ENCODE results near the gene MMD.
"Not testable (repeated sequence)": the region's sequence is repeated elsewhere in the genome, so short reads cannot be mapped to it uniquely, and the experiment has no call there.

The MMD gene

GRCh38 chr17:55451203-55451641, 29.6 kb upstream of the MMD start:
- H3K4me3 ChIP-seq (ENCODE audit: low read length), result no peak overlapping the region
- no peak for DNase-seq (ENCODE audit: low read depth)
- TF ChIP-seq CTCF (IDR thresholded peaks at IDR 0.05; ENCODE audit: insufficient read depth, low read depth, low read length, missing control alignments), result no peak

- TF ChIP-seq CTCF (IDR thresholded peaks at IDR 0.05; ENCODE audit: insufficient read depth, low read depth, low read length, missing control alignments), result no peak
- no peak for DNase-seq (ENCODE audit: low read depth)
- no peak overlapping the region for H3K4me3 ChIP-seq (ENCODE audit: low read length)
Observed at GRCh38 chr17:55450232-55450825, 28.7 kb upstream of the MMD start.

GRCh38 chr17:55448681-55449080, 27.0 kb upstream of the MMD start:
- no peak overlapping the region for H3K4me3 ChIP-seq (ENCODE audit: low read length)
- no peak for TF ChIP-seq CTCF (IDR thresholded peaks at IDR 0.05; ENCODE audit: insufficient read depth, low read depth, low read length, missing control alignments)
- no peak for DNase-seq (ENCODE audit: low read depth)

GRCh38 chr17:55446581-55447205, 25.1 kb upstream of the MMD start:
- no peak for TF ChIP-seq CTCF (IDR thresholded peaks at IDR 0.05; ENCODE audit: insufficient read depth, low read depth, low read length, missing control alignments)
- no peak for DNase-seq (ENCODE audit: low read depth)
- H3K4me3 ChIP-seq (ENCODE audit: low read length), result no peak overlapping the region

- DNase-seq (ENCODE audit: low read depth); H3K4me3 ChIP-seq (ENCODE audit: low read length): not testable (repeated sequence)
Observed at GRCh38 chr17:55446004-55446403, 24.4 kb upstream of the MMD start.

GRCh38 chr17:55444471-55445441, 23.1 kb upstream of the MMD start:
- H3K4me3 ChIP-seq (ENCODE audit: low read length), result no peak overlapping the region
- no peak for DNase-seq (ENCODE audit: low read depth)
- TF ChIP-seq CTCF (IDR thresholded peaks at IDR 0.05; ENCODE audit: insufficient read depth, low read depth, low read length, missing control alignments), result no peak

GRCh38 chr17:55443904-55444303, 22.3 kb upstream of the MMD start:
- TF ChIP-seq CTCF (IDR thresholded peaks at IDR 0.05; ENCODE audit: insufficient read depth, low read depth, low read length, missing control alignments), result no peak
- DNase-seq (ENCODE audit: low read depth), result no peak
- H3K4me3 ChIP-seq (ENCODE audit: low read length), result no peak overlapping the region
